MM.1S (cell line): ENCODE measurements around the gene CEP72.

Experiments used
- DNase-seq: peaks from one replicate; pipeline ENCODE4 v3.0.0-alpha.2; 2015
- H2AFZ ChIP-seq: fragments of 300-600 bp; sonication (generic); 2 replicates; pipeline ENCODE4 v1.6.0; 2016; ENCODE audit warnings: antibody characterized with exemption, low read length
- H3F3A ChIP-seq: fragments of 300-600 bp; sonication (generic); 2 replicates; pipeline ENCODE4 v1.6.1; 2016; ENCODE audit warnings: mild to moderate bottlenecking, antibody characterized with exemption, low read length, moderate library complexity, mixed read lengths; ENCODE audit not compliant: insufficient read depth
- H3K27ac ChIP-seq: fragments of 300-600 bp; sonication (generic); 2 replicates; pipeline ENCODE4 v1.5.1; 2016; ENCODE audit warnings: mild to moderate bottlenecking, low read length
- H3K27me3 ChIP-seq: fragments of 300-600 bp; sonication (generic); replicated peaks from 2 replicates; pipeline ENCODE4 v1.6.0; 2016; ENCODE audit warnings: low read length; ENCODE audit not compliant: insufficient read depth
- H3K36me3 ChIP-seq: fragments of 300-600 bp; sonication (generic); replicated peaks from 2 replicates; pipeline ENCODE4 v1.6.1; 2016; ENCODE audit warnings: mild to moderate bottlenecking, low read length, mixed read lengths; ENCODE audit not compliant: insufficient read depth
- H3K4me1 ChIP-seq: fragments of 300-600 bp; sonication (generic); 2 replicates; pipeline ENCODE4 v1.6.1; 2016; ENCODE audit warnings: low read length, mixed read lengths
- H3K4me2 ChIP-seq: fragments of 300-600 bp; sonication (generic); 2 replicates; pipeline ENCODE4 v1.6.0; 2016; ENCODE audit warnings: low read depth, low read length
- H3K4me3 ChIP-seq: fragments of 300-600 bp; sonication (generic); 2 replicates; pipeline ENCODE4 v1.5.1; 2016; ENCODE audit warnings: low read length, mixed read lengths
- H3K79me2 ChIP-seq: fragments of 300-600 bp; sonication (generic); 2 replicates; pipeline ENCODE4 v1.6.1; 2016; ENCODE audit warnings: mixed run types, low read length, mixed read lengths
- H3K9ac ChIP-seq: fragments of 300-600 bp; sonication (generic); 2 replicates; pipeline ENCODE4 v1.6.1; 2016; ENCODE audit warnings: low read length, mixed read lengths
- H3K9me2 ChIP-seq: fragments of 300-600 bp; sonication (generic); replicated peaks from 2 replicates; pipeline ENCODE4 v1.6.1; 2016; ENCODE audit warnings: mild to moderate bottlenecking, low read length, mixed read lengths; ENCODE audit not compliant: insufficient read depth
- H3K9me3 ChIP-seq: fragments of 300-600 bp; sonication (generic); replicated peaks from 2 replicates; pipeline ENCODE4 v1.6.1; 2016; ENCODE audit warnings: mild to moderate bottlenecking, low read length, mixed read lengths; ENCODE audit not compliant: insufficient read depth
- H4K20me1 ChIP-seq: fragments of 300-600 bp; sonication (generic); 2 replicates; pipeline ENCODE4 v1.6.1; 2016; ENCODE audit warnings: mild to moderate bottlenecking, low read length, moderate library complexity, mixed read lengths; ENCODE audit not compliant: insufficient read depth
- CTCF ChIP-seq: fragments of 300-600 bp; sonication (generic); IDR thresholded peaks from 2 replicates; pipeline ENCODE4 v1.5.1; 2016; ENCODE audit warnings: antibody characterized with exemption, low read length, mixed read lengths
- EZH2 ChIP-seq: fragments of 300-600 bp; sonication (generic); optimal IDR thresholded peaks from 2 replicates; pipeline ENCODE3; 2017; ENCODE audit warnings: low read depth, mild to moderate bottlenecking, antibody characterized with exemption, low read length, mixed read lengths
- EZH2phosphoT487 ChIP-seq: fragments of 300-600 bp; sonication (generic); IDR thresholded peaks from 2 replicates; pipeline ENCODE4 v1.6.1; 2018; ENCODE audit warnings: antibody characterized with exemption, low read length

CEP72 gene

GRCh38 chr5:573206-573605 lies 38.9 kb upstream of the CEP72 start:
- DNase-seq: no peak
- no peaks in the 10 kb centered on the region for H3K79me2 ChIP-seq

GRCh38 chr5:573976-574375 lies 38.2 kb upstream of the CEP72 start:
- no peak overlapping the region for H2AFZ ChIP-seq
- no peaks in the 10 kb centered on the region for H3K79me2 ChIP-seq
- no peaks in the 10 kb centered on the region for H3K4me1 ChIP-seq
- no peaks in the 10 kb centered on the region for H3K36me3 ChIP-seq
- no peaks in the 10 kb centered on the region for H3F3A ChIP-seq
- H3K9me2 ChIP-seq: no peaks in the 10 kb centered on the region
- TF ChIP-seq EZH2 (no peak), EZH2phosphoT487 (no peak), CTCF (no peak)
- DNase-seq: no peak
- H3K9ac ChIP-seq: no peak overlapping the region
- no peak overlapping the region for H3K27ac ChIP-seq
- no peak overlapping the region for H3K4me3 ChIP-seq
- no peaks in the 10 kb centered on the region for H3K9me3 ChIP-seq
- no peaks in the 10 kb centered on the region for H4K20me1 ChIP-seq
- peaks cover 18% of the 10 kb centered on the region for H3K27me3 ChIP-seq
- H3K4me2 ChIP-seq: no peak overlapping the region

More at GRCh38 chr5:573206-573605, 38.9 kb upstream of the CEP72 start:
- no peak overlapping the region for H3K9ac ChIP-seq
- H3K4me2 ChIP-seq: no peak overlapping the region
- H3K9me3 ChIP-seq: no peaks in the 10 kb centered on the region
- no peaks in the 10 kb centered on the region for H3F3A ChIP-seq
- H3K4me1 ChIP-seq: no peaks in the 10 kb centered on the region
- TF ChIP-seq EZH2 (no peak), EZH2phosphoT487 (no peak), CTCF (no peak)
- no peaks in the 10 kb centered on the region for H3K9me2 ChIP-seq
- no peaks in the 10 kb centered on the region for H4K20me1 ChIP-seq
- peaks cover 26% of the 10 kb centered on the region for H3K27me3 ChIP-seq
- no peak overlapping the region for H2AFZ ChIP-seq
- no peak overlapping the region for H3K27ac ChIP-seq
- no peaks in the 10 kb centered on the region for H3K36me3 ChIP-seq
- no peak overlapping the region for H3K4me3 ChIP-seq

- Histone ChIP-seq H3K36me3 (no peaks in the 10 kb centered on the region), H3K4me3 (no peak overlapping the region), H3K4me1 (no peaks in the 10 kb centered on the region), H3K9me3 (no peaks in the 10 kb centered on the region), H3K9me2 (no peaks in the 10 kb centered on the region), H3K4me2 (no peak overlapping the region), H4K20me1 (no peaks in the 10 kb centered on the region), H3K79me2 (no peaks in the 10 kb centered on the region), H3F3A (no peaks in the 10 kb centered on the region), H2AFZ (no peak overlapping the region), H3K9ac (no peak overlapping the region), H3K27ac (no peak overlapping the region), H3K27me3 (peaks cover 9% of the 10 kb centered on the region)
- DNase-seq: no peak
- TF ChIP-seq EZH2: no peak
- no peak for TF ChIP-seq EZH2phosphoT487
- TF ChIP-seq CTCF: no peak
Observed at GRCh38 chr5:574906-575305, 37.2 kb upstream of the CEP72 start.
